H1 (cell line): ENCODE data around the gene LRRC4C. TPM values are rescaled to one million over a fixed set of nuclear protein-coding genes. Genes with fewer than 3 reads are reported as not detected.

Experiments
- CTCF ChIA-PET: fragments of 300-600 bp; sonication (Branson Sonifier 250); formaldehyde crosslinking; loops from one replicate; lab custom pipeline; 2021; ENCODE audit not compliant: partially characterized antibody; lab: Charles Lee
- POLR2A ChIA-PET: fragments of 300-600 bp; sonication (Branson Sonifier 250); formaldehyde crosslinking; loops from one replicate; lab custom pipeline; 2021; ENCODE audit warnings: inconsistent platforms; ENCODE audit not compliant: partially characterized antibody; lab: Charles Lee
- DNase-seq, 2 experiments: peaks; one replicate each; pipeline versions ENCODE4 v3.0.0 to v3.0.0-alpha.2; 2010 to 2022; ENCODE audit warnings: low spot score in 2 of 2, low read depth in 1 of 2, mixed read lengths in 1 of 2
- FAIRE-seq: peaks from 2 replicates; lab custom pipeline; 2011; peaks lifted over from hg19 to GRCh38; lab: Jason Lieb, UNC
- H2AFZ ChIP-seq: 2 replicates; pipeline ENCODE4 v1.8.1; 2012; ENCODE audit warnings: low read length, inconsistent platforms
- H2AK5ac ChIP-seq: 2 replicates; pipeline ENCODE4 v1.6.1; 2013; ENCODE audit warnings: low read depth, low read length
- H2BK120ac ChIP-seq: replicated peaks from 2 replicates; pipeline ENCODE3; 2013; ENCODE audit warnings: low read depth, low read length, inconsistent platforms
- H2BK12ac ChIP-seq: 2 replicates; pipeline ENCODE4 v1.6.1; 2013; ENCODE audit warnings: low read depth, low read length
- H2BK15ac ChIP-seq: 2 replicates; pipeline ENCODE4 v1.6.1; 2013; ENCODE audit warnings: low read length
- H2BK20ac ChIP-seq: 2 replicates; pipeline ENCODE4 v1.6.1; 2013; ENCODE audit warnings: low read length
- H2BK5ac ChIP-seq: 2 replicates; pipeline ENCODE4 v1.6.1; 2013; ENCODE audit warnings: low read depth, low read length
- H3K14ac ChIP-seq: 2 replicates; pipeline ENCODE4 v1.6.1; 2013; ENCODE audit warnings: inconsistent platforms; ENCODE audit not compliant: insufficient read length
- H3K18ac ChIP-seq: 2 replicates; pipeline ENCODE4 v1.6.1; 2013; ENCODE audit warnings: low read length; ENCODE audit errors: extremely low read depth
- H3K23ac ChIP-seq: 2 replicates; pipeline ENCODE4 v1.6.1; 2013; ENCODE audit warnings: inconsistent platforms; ENCODE audit not compliant: insufficient read length
- H3K23me2 ChIP-seq: 2 replicates; pipeline ENCODE4 v1.6.1; 2013; ENCODE audit warnings: low read depth, low read length
- H3K27ac ChIP-seq: 2 replicates; pipeline ENCODE4 v1.6.1; 2011; ENCODE audit warnings: low read depth, low read length, inconsistent platforms
- H3K27me3 ChIP-seq, 4 experiments: replicated peaks in 1 of 4; 1 replicate in 1 of 4; 2 replicates in 3 of 4; pipeline versions ENCODE4 v1.6.1 to v1.8.1; 2011 to 2013; ENCODE audit warnings: low read length in 3 of 4, mild to moderate bottlenecking in 3 of 4, inconsistent platforms in 2 of 4, mixed read lengths in 2 of 4, moderate library complexity in 1 of 4; ENCODE audit not compliant: control insufficient read depth in 3 of 4, insufficient read depth in 3 of 4; ENCODE audit errors: extremely low read depth in 1 of 4
- H3K36me3 ChIP-seq, 4 experiments: 2 replicates each; pipeline versions ENCODE4 v1.6.1 to v1.8.1; 2011 to 2013; ENCODE audit warnings: mild to moderate bottlenecking in 4 of 4, low read length in 3 of 4, moderate library complexity in 2 of 4, control low read depth in 1 of 4, inconsistent platforms in 1 of 4; ENCODE audit not compliant: insufficient read depth in 4 of 4, control insufficient read depth in 2 of 4
- H3K4ac ChIP-seq: replicated peaks from 2 replicates; pipeline ENCODE3; 2013; ENCODE audit warnings: low read length, low read depth, mixed read lengths, inconsistent platforms; ENCODE audit not compliant: insufficient read length
- H3K4me1 ChIP-seq, 4 experiments: replicated peaks in 1 of 4; 1 replicate in 1 of 4; 2 replicates in 3 of 4; pipeline versions ENCODE4 v1.6.1 to v1.8.1; 2011 to 2013; ENCODE audit warnings: low read length in 3 of 4, inconsistent platforms in 2 of 4, mixed read lengths in 1 of 4; ENCODE audit not compliant: insufficient read depth in 4 of 4, control insufficient read depth in 3 of 4
- H3K4me2 ChIP-seq, 2 experiments: 2 replicates each; pipeline versions ENCODE4 v1.6.1 to v1.8.1; 2011 to 2013; ENCODE audit warnings: low read depth in 2 of 2, low read length in 2 of 2, control low read depth in 1 of 2, inconsistent platforms in 1 of 2, mild to moderate bottlenecking in 1 of 2; ENCODE audit not compliant: insufficient read depth in 1 of 2
- H3K4me3 ChIP-seq, 4 experiments: fragments of 200-600, 300-600 bp in 1 of 4; sonication (generic), shearing (Covaris generic), sonication (Bioruptor Twin) in 1 of 4; 2 replicates each; pipeline versions ENCODE4 v1.5.1 to v1.8.1; 2011 to 2016; ENCODE audit warnings: low read length in 4 of 4, low read depth in 3 of 4, control low read depth in 2 of 4, inconsistent platforms in 2 of 4, mild to moderate bottlenecking in 2 of 4, mixed read lengths in 1 of 4, moderate library complexity in 1 of 4; ENCODE audit not compliant: insufficient read depth in 2 of 4; ENCODE audit errors: extremely low read depth in 1 of 4
- H3K56ac ChIP-seq: replicated peaks from 2 replicates; pipeline ENCODE3; 2013; ENCODE audit warnings: low read depth, mild to moderate bottlenecking, mixed read lengths, low read length, inconsistent platforms; ENCODE audit not compliant: insufficient read length
- H3K79me1 ChIP-seq: 2 replicates; pipeline ENCODE4 v1.6.1; 2013; ENCODE audit warnings: low read depth, low read length, control low read depth
- H3K79me2 ChIP-seq, 2 experiments: 2 replicates each; pipeline versions ENCODE4 v1.6.1 to v1.8.1; 2012 to 2013; ENCODE audit warnings: low read length in 2 of 2, mild to moderate bottlenecking in 2 of 2, inconsistent platforms in 1 of 2; ENCODE audit not compliant: insufficient read depth in 2 of 2, control insufficient read depth in 1 of 2
- H3K9ac ChIP-seq, 4 experiments: replicated peaks in 1 of 4; 1 replicate in 1 of 4; 2 replicates in 3 of 4; pipeline versions ENCODE4 v1.6.1 to v1.8.1; 2011 to 2013; ENCODE audit warnings: low read depth in 3 of 4, low read length in 3 of 4, control low read depth in 2 of 4, mild to moderate bottlenecking in 2 of 4, moderate library complexity in 2 of 4, inconsistent platforms in 1 of 4; ENCODE audit errors: extremely low read depth in 1 of 4
- H3K9me3 ChIP-seq, 2 experiments: 2 replicates each; pipeline versions ENCODE4 v1.6.1 to v1.8.1; 2012 to 2013; ENCODE audit warnings: mild to moderate bottlenecking in 2 of 2, moderate library complexity in 2 of 2, control low read depth in 1 of 2, inconsistent platforms in 1 of 2, low read depth in 1 of 2, low read length in 1 of 2, mixed read lengths in 1 of 2; ENCODE audit not compliant: insufficient read depth in 2 of 2
- H4K20me1 ChIP-seq, 2 experiments: replicated peaks in 1 of 2; 2 replicates each; pipeline versions ENCODE3 to v1.8.1; 2011 to 2013; ENCODE audit warnings: inconsistent platforms in 2 of 2, low read length in 2 of 2, mild to moderate bottlenecking in 1 of 2; ENCODE audit not compliant: insufficient read depth in 2 of 2, control insufficient read depth in 1 of 2
- H4K5ac ChIP-seq: 2 replicates; pipeline ENCODE4 v1.6.1; 2013; ENCODE audit warnings: low read length, low read depth, mixed read lengths, inconsistent platforms; ENCODE audit not compliant: insufficient read length
- H4K8ac ChIP-seq: 2 replicates; pipeline ENCODE4 v1.8.0; 2013; ENCODE audit warnings: mild to moderate bottlenecking, moderate library complexity, low read length, inconsistent platforms; ENCODE audit not compliant: insufficient read depth; ENCODE audit errors: extremely low read depth
- H4K91ac ChIP-seq: replicated peaks from 2 replicates; pipeline ENCODE3; 2013; ENCODE audit warnings: low read length, mixed read lengths, inconsistent platforms; ENCODE audit not compliant: insufficient read length
- CBX5 ChIP-seq: fragments of 300-800, 300-1000 bp; sonication (generic); IDR thresholded peaks from 2 replicates; pipeline ENCODE4 v1.7.1; 2016; ENCODE audit warnings: antibody characterized with exemption, low read length, low read depth
- HDAC2 ChIP-seq, 2 experiments: fragments of 300-600 bp in 1 of 2; sonication (generic) in 1 of 2; IDR thresholded peaks; 2 replicates each; pipeline ENCODE4 v1.6.1; 2011 to 2012; ENCODE audit warnings: low read depth in 2 of 2, low read length in 2 of 2, mild to moderate bottlenecking in 2 of 2, moderate library complexity in 2 of 2, borderline replicate concordance in 1 of 2, inconsistent platforms in 1 of 2
- JUN ChIP-seq: IDR thresholded peaks from 2 replicates; pipeline ENCODE4 v1.6.1; 2011; ENCODE audit warnings: low read depth, mild to moderate bottlenecking, improper control_type of control experiment, low read length
- RAD21 ChIP-seq, 2 experiments: IDR thresholded peaks in 1 of 2; conservative IDR thresholded peaks in 1 of 2; 2 replicates each; pipeline ENCODE4 v1.6.1; 2011; ENCODE audit warnings: low read depth in 2 of 2, low read length in 2 of 2, improper control_type of control experiment in 1 of 2, inconsistent platforms in 1 of 2, mild to moderate bottlenecking in 1 of 2, moderate library complexity in 1 of 2
- SIRT6 ChIP-seq: IDR thresholded peaks from one replicate; pipeline ENCODE4 v1.7.1; 2012; ENCODE audit warnings: low read length, inconsistent platforms
- WGBS, 2 experiments: shearing (Covaris generic) in 1 of 2; methylation state at CpG; one replicate each; pipeline versions ENCODE4 v1.1.6 to v1.1.7; 2013 to 2015; ENCODE audit warnings: low lambda C conversion rate in 2 of 2, mixed read lengths in 2 of 2, inconsistent platforms in 1 of 2, low coverage in 1 of 2, missing lambda C conversion rate in 1 of 2; ENCODE audit not compliant: insufficient replicate concordance in 2 of 2, insufficient coverage in 1 of 2, insufficient read length in 1 of 2; ENCODE audit errors: extremely low coverage in 1 of 2, missing lambda C conversion rate in 1 of 2; 5-methylcytosine and 5-hydroxymethylcytosine counted together
- polyA plus RNA-seq, 7 experiments: library from polyadenylated mRNA; depleted of rRNA in 3 of 7; stranded (reverse) in 5 of 7; unstranded in 2 of 7; fragments of >200 nt in 5 of 7; fragments of 200-250 nt in 2 of 7; gene quantifications; 1 replicate in 5 of 7; 2 replicates in 1 of 7; 4 replicates in 1 of 7; pipeline versions ENCODE4 v1.2.1 to v1.2.3, GENCODE V29; 2011 to 2013; ENCODE audit warnings: missing spikeins in 2 of 7, mixed read lengths in 2 of 7
- total RNA-seq: library from RNA; stranded (reverse); fragmentation: NEBNext Ultra II Directional; extraction: Animal tissue kit (Norgen Biotek cat#: 25700); gene quantifications from 2 replicates; pipeline ENCODE4 v1.2.1, GENCODE V29; 2021
- TF ChIP-seq, protein P1 (sequence below), 3 experiments: IDR thresholded peaks; 1 replicate in 2 of 3; 2 replicates in 1 of 3; pipeline versions ENCODE4 v1.5.1 to v1.6.1; 2011; ENCODE audit warnings: low read length in 3 of 3, mild to moderate bottlenecking in 3 of 3, inconsistent platforms in 2 of 3, low read depth in 1 of 3, moderate library complexity in 1 of 3; ENCODE audit not compliant: insufficient read depth in 1 of 3; ENCODE audit errors: control extremely low read depth in 1 of 3

The LRRC4C gene
- total and polyA plus RNA-seq, 2 of the 8 experiments (the other 6 are each of a cell fraction or from before 2014, with no cell fraction given): 0.23 to 2.2 TPM

DNA sequence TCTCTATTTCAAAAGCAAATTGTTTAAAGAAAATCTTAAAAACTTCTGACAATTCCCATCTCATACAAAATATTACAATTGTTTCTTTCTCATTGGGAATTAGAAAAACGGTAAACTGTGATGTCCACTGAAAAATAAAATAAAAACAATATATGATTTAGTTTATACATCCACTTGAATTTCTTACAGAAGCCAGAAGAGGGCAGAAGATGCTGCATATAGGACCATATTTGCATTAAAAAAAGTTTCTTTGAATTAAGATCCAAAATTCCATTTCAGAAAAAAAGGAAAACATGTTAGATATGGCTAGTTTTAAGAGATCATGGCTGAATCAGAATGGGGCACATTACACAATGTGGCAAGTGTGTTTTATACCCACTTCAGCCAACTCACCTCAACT is 39.3 kb upstream of the LRRC4C start:
- H3K36me3 ChIP-seq: no peaks in the 10 kb centered on the region
- no peak overlapping the region for H4K8ac ChIP-seq
- H2AFZ ChIP-seq: no peak overlapping the region
- no peak overlapping the region for H2BK5ac ChIP-seq
- no peak overlapping the region for H3K56ac ChIP-seq
- H4K91ac ChIP-seq: no peak overlapping the region
- H3K4me2 ChIP-seq: peak overlapping the region in 1 of 2 experiments; percentile 45; a peak in 3 of 4 replicates
- no peaks in the 10 kb centered on the region for H3K23me2 ChIP-seq
- H3K14ac ChIP-seq: no peak overlapping the region
- CTCF ChIA-PET: interaction anchor here (0.7 to 1.3 kb wide), 3 partner anchors 41 to 1026 kb away, joined by 3 to 5 read pairs (median 3); no protein-coding TSS in a partner anchor
- H3K4me1 ChIP-seq: peaks cover 0 to 11% (median 5%) of the 10 kb centered on the region in 4 experiments; a peak in 5 of 7 replicates
- H3K79me1 ChIP-seq: no peaks in the 10 kb centered on the region
- H3K27ac ChIP-seq: no peak overlapping the region
- no peak overlapping the region for H3K23ac ChIP-seq
- H4K20me1 ChIP-seq: no peaks in the 10 kb centered on the region
- POLR2A ChIA-PET: no interaction called here
- TF ChIP-seq JUN: no peak
- TF ChIP-seq HDAC2 (IDR thresholded peaks at IDR 0.05; ENCODE audit: borderline replicate concordance in 1 of 2, low read depth in 2 of 2, low read length in 2 of 2): no peak
- peak in 1 of 2 experiments; percentile 42; a peak in 3 of 4 replicates for TF ChIP-seq RAD21 (IDR thresholded peaks at IDR 0.05 in 1 of 2, conservative IDR thresholded peaks at IDR 0.05 in 1 of 2; ENCODE audit: low read depth in 2 of 2, low read length in 2 of 2)
- TF ChIP-seq, protein P1, sequence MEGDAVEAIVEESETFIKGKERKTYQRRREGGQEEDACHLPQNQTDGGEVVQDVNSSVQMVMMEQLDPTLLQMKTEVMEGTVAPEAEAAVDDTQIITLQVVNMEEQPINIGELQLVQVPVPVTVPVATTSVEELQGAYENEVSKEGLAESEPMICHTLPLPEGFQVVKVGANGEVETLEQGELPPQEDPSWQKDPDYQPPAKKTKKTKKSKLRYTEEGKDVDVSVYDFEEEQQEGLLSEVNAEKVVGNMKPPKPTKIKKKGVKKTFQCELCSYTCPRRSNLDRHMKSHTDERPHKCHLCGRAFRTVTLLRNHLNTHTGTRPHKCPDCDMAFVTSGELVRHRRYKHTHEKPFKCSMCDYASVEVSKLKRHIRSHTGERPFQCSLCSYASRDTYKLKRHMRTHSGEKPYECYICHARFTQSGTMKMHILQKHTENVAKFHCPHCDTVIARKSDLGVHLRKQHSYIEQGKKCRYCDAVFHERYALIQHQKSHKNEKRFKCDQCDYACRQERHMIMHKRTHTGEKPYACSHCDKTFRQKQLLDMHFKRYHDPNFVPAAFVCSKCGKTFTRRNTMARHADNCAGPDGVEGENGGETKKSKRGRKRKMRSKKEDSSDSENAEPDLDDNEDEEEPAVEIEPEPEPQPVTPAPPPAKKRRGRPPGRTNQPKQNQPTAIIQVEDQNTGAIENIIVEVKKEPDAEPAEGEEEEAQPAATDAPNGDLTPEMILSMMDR (IDR thresholded peaks at IDR 0.05; ENCODE audit: control extremely low read depth in 1 of 3, insufficient read depth in 1 of 3, low read depth in 1 of 3, low read length in 3 of 3): peak in 2 of 3 experiments; percentile 15 to 21; a peak in 2 of 4 replicates
- no peak for TF ChIP-seq SIRT6
- no peak for TF ChIP-seq CBX5
- H3K18ac ChIP-seq: no peak overlapping the region
- H2BK120ac ChIP-seq: peak overlapping the region; percentile 76
- 15% methylated on average over 1 of the region's 1 CpG; no CpG with 5 or more reads in 1 of the 2 experiments for WGBS, 2 experiments
- H3K79me2 ChIP-seq: no peaks in the 10 kb centered on the region
- H2BK15ac ChIP-seq: no peak overlapping the region
- no peak overlapping the region for H2BK12ac ChIP-seq
- DNase-seq (no peak), FAIRE-seq (no peak)
- no peak overlapping the region for H2AK5ac ChIP-seq
- no peaks in the 10 kb centered on the region for H3K27me3 ChIP-seq
- no peak overlapping the region for H2BK20ac ChIP-seq
- H3K4me3 ChIP-seq: peak overlapping the region in 1 of 4 experiments; percentile 41; a peak in 1 of 8 replicates
- no peaks in the 10 kb centered on the region for H3K9me3 ChIP-seq
- H4K5ac ChIP-seq: no peak overlapping the region
- no peak overlapping the region for H3K4ac ChIP-seq
- H3K9ac ChIP-seq: no peak overlapping the region
